D341Med (cell line): ENCODE data around the gene MBD2.
A peak's percentile ranks its signal among the peaks of the same experiment; 100 is the strongest.
"Not testable (repeated sequence)": the region's sequence is repeated elsewhere in the genome, so short reads cannot be mapped to it uniquely, and the experiment has no call there.

Experiments used
- DNase-seq: peaks from one replicate; pipeline ENCODE4 v3.0.0; 2012; ENCODE audit warnings: low spot score

MBD2 gene

DNA sequence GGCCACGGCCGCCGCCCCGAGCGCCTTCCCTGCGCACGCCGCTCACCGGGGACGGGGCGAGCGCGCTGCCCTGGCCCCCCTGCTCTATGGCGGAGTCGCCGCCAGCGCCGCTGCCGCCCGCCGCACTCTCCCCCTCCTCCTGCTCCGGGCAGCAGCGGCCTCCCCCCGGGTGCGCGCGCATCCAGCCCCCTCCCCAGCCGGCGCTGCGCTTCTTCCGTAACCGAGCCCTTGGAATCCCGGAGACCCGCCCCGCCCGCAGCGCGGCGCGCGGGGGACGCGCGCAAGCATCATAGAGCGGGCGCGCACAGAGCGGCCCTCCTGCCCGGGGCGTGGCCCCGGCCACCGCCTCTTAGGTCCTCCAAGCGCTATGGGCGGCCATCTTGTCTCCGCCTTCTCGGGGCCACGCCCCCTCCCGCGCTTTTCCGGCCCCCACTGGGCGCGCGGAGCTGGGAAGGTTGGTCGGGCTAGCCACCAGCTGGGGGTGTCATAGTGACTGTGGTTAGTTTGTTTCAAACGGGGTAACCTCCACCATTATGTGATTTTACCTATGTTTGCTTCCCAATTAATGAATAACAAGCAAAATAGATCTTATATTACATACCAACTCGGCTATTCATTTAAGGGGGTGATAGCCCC, at the start of gene MBD2:
Gene MBD2 (minus strand): TSS at position 291 of the 636 bp plus-strand sequence. CDS start 110 bp downstream, at position 181.
- peak; percentile 99 for DNase-seq

DNA sequence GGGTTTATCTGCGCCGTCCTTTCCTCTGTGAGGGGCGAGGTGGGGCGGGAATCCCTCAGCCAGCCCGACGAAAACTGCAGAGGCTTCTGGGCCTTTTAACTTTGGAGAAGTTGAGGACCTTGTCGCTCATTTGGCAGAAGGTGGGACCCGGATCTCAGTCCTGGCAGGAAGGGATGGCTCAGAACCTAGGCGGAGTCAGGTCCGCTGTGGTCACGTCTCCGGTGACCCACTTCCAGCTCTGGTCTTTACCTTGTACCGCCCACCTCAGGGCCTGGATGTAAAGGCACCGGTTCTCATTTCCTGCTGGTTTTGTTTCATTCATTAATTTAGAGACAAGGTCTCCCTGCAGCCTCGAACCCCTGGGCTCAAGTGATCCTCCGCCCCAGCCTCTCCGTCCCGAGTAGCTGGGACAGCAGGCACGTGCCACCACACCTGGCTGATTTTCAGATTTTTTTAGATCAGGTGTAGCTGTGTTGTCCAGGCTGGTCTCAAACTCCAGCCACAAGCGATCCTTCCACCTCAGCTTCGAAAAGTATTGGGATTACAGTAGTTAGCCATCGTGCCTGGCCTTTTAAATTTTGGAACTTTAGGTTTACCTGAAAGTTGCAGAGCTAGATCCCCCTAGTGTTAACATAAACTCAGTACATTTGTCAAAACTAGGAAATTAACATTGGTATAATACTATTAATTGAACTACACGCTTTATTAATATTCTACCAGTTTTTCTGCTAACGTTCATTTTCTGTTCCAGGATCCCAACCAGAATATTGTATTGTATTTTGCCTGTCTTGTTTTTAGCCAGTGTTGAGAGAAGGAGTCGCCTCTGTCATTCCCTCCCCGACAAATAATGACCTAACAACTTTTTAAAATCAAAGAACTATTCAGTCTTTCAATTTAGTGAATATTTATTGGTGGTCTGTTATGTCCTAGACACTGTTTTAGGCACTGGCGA, 45.7 kb upstream of the MBD2 start:
- no peak for DNase-seq

DNA sequence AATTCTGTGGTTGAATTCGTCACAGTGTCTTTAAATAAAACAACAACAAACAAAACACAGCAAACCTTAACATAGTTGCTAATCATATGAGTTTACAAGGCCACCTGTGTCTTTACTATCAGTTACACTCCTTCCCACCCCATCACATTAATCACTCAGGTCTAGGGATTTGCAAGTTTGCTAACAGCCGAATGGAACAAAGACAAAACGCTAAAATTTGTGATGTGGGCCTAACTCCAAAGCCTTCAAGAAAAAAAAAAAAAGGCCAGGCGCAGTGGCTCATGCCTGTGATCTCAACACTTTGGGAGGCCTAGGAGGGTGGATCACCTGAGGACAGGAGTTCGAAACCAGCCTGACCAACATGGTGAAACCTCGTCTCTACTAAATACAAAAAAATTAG, 44.3 kb upstream of the MBD2 start:
- no peak for DNase-seq

- no peak for DNase-seq
Observed at GRCh38 chr18:54267701-54268100, 43.2 kb upstream of the MBD2 start.

DNA sequence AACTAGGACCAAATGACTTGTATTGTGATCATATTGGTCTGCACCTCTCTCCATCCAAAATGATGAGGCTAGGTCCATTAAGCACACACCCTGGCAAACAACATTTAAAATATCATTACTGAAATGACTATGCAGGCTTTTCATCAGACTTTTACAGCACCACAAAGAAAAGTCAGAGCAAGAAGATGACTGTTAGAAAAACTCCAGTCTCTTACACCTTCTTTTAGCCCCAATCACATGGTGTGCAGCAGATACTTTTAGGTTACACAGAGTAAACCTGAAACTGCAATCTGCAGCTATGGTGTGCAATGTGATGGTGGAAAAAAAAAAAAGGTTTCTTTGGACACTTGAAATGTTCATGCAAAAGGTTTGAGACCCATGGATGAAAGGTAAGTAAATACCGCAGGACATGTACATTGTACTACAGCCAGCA, 39.5 kb upstream of the MBD2 start:
- no peak for DNase-seq

GRCh38 chr18:54261894-54262293, 37.4 kb upstream of the MBD2 start:
- no peak for DNase-seq

DNA sequence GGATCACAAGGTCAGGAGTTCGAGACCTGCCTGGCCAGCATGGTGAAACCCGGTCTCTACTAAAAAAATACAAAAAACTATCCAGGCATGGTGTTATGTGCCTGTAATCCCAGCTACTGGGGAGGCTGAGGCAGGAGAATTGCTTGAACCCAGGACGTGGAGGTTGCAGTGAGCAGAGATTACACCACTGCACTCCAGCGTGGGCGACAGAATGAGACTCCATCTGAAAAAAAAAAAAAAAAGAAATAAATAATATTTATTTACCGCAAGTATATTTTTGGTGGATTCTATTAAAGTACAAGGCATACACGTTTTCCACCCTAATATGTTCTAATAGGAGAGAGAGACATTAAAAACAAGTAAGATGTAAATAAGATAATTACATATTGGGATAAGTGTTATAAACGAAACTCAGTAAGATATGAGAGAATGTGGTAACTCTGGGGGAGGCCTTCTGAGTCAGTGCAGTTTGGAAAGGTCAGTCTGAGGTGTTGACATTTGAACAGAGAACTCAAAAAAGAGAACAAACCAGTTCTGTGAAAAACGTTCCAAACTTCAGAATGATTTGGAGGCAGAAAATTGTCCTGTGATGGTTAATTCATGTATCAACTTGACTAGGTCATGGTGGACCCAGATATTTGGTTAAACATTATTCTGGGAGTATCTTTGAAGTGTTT, 36.1 kb upstream of the MBD2 start:
- DNase-seq, result no peak

- not testable (repeated sequence) for DNase-seq
Observed at GRCh38 chr18:54257818-54258217, 33.3 kb upstream of the MBD2 start.

- no peak for DNase-seq
Observed at GRCh38 chr18:54257015-54257414, 32.5 kb upstream of the MBD2 start.

GRCh38 chr18:54255141-54255540, 30.7 kb upstream of the MBD2 start:
- no peak for DNase-seq

DNA sequence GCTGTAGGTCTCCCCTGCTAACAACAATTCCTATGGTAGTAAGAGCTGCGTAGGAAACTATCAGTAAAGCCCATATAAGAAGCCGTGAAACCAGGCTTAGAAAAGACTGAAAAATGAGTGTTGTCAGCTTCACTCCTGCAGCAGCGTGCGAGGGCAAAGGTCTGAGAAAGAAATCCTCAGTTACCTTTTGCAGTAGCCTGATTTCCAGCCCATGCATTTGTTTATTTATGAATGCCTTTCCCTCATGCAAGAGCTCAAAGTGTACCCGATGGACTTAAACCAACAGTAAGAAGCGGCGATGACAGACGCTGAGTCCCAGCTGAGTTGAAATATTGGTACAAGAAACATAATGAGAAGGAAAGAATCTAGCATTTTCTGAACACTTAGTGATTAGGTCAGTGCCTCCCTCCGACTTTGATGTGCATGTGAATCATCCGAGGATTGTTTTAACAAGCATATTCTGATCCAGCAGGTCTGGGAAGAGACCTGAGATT, 29.8 kb upstream of the MBD2 start:
- no peak for DNase-seq

GRCh38 chr18:54251606-54252390, 27.3 kb upstream of the MBD2 start:
- DNase-seq, result no peak

DNA sequence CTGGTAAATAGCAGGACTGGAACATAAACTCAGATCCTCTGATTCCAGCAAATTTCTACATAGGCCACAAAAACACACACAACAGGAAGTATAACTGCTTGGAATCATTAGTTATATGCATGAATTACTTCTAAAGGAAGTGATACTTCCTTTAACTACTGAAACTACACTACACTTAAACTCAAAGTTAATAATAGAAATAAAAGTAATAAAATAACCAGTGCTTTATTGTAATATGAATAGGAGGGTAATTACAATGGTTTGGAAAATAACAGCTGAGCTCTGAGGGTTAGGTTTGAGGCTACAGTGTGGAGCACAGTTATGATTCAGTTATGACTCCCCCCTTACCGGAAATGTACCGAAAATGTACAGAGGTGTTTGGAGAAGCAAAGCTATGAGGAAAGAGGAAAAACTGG, 26.4 kb upstream of the MBD2 start:
- DNase-seq, result no peak

- no peak for DNase-seq
Observed at GRCh38 chr18:54247511-54248175, 23.2 kb upstream of the MBD2 start.

- no peak for DNase-seq
Observed at GRCh38 chr18:54242327-54242726, 17.9 kb upstream of the MBD2 start.

GRCh38 chr18:54241483-54241882, 17.0 kb upstream of the MBD2 start:
- DNase-seq, result no peak

- no peak for DNase-seq
Observed at GRCh38 chr18:54240629-54241107, 16.2 kb upstream of the MBD2 start.

DNA sequence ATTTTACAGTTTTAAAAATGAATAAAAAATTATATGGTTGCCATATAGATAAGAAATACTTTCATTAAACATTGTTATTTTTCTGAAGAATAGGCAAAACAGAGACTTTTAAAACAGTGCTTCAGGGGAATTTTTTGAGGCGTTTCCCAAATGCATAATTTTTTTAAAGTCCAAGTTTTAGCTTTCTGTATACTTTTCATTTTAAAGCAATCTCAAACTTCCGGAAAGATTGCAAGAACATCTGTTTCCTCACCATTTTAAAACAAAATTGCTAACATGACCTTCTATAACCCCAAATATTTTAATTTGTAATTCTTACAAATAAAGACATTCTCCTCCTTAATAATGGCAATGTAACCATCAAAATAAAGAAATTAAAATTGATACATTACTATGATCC, 15.1 kb upstream of the MBD2 start:
- DNase-seq, result no peak

GRCh38 chr18:54239091-54239490, 14.6 kb upstream of the MBD2 start:
- DNase-seq, result no peak

- no peak for DNase-seq
Observed at GRCh38 chr18:54238173-54238936, 13.9 kb upstream of the MBD2 start.
